Measurements from ENCODE around the gene PDE4B.

Gene PDE4B

DNA sequence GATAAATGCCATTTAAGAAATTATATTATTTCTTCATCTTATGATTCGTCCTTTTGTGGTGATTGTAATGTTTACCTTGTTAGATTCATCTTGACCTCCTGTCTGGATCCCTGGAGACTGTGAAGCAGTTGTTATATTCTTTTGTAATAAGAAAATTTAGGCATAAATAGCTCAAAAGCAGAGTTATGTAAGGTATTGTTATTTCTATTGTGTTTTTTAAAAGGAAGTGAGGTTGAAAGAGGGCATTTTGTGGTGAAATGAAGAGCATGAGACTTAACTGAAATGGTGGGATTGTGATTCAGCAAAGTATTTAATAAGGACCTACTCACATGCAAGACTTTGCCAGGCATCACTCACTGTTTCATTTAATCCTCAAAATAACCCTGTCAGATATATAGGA is 104.0 kb downstream of the PDE4B start:
- Histone ChIP-seq H3K4me2 (ENCODE audit: low read length) (no peak overlapping the region), H3K36me3 (ENCODE audit: control insufficient read depth, insufficient read depth, low read length) (no peaks in the 10 kb centered on the region), H2AFZ (no peak overlapping the region), H3K27ac (no peak overlapping the region), H3K4me3 (ENCODE audit: low read depth, low read length) (no peak overlapping the region), H3K4me1 (no peaks in the 10 kb centered on the region), H3K79me2 (no peaks in the 10 kb centered on the region), H3K9ac (no peak overlapping the region), H3K27me3 (ENCODE audit: control insufficient read depth, insufficient read depth, low read length) (no peaks in the 10 kb centered on the region), H3K9me3 (ENCODE audit: control insufficient read depth, low read length) (no peaks in the 10 kb centered on the region)
- TF ChIP-seq, protein P1, sequence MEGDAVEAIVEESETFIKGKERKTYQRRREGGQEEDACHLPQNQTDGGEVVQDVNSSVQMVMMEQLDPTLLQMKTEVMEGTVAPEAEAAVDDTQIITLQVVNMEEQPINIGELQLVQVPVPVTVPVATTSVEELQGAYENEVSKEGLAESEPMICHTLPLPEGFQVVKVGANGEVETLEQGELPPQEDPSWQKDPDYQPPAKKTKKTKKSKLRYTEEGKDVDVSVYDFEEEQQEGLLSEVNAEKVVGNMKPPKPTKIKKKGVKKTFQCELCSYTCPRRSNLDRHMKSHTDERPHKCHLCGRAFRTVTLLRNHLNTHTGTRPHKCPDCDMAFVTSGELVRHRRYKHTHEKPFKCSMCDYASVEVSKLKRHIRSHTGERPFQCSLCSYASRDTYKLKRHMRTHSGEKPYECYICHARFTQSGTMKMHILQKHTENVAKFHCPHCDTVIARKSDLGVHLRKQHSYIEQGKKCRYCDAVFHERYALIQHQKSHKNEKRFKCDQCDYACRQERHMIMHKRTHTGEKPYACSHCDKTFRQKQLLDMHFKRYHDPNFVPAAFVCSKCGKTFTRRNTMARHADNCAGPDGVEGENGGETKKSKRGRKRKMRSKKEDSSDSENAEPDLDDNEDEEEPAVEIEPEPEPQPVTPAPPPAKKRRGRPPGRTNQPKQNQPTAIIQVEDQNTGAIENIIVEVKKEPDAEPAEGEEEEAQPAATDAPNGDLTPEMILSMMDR (IDR thresholded peaks at IDR 0.05): no peak

DNA sequence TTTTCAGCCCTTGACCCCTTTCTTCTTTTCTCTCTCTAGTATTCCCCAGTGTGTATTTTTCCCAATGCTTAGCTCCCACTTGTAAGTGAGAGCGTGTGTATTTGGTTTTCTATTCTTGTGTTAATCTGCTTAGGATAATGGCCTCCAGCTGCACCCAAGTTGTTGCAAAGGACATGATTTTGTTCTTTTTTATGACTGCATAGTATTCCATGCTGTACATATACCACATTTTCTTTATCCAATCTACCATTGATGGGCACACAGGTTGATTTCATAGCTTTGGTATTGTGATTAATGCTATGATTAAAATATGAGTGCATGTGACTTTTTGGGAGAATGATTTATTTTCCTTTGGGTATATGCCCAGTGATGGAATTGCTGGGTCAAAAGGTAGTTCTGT is 104.8 kb downstream of the PDE4B start:
- TF ChIP-seq, protein P1 (IDR thresholded peaks at IDR 0.05): no peak
- Histone ChIP-seq H3K36me3 (ENCODE audit: control insufficient read depth, insufficient read depth, low read length) (no peaks in the 10 kb centered on the region), H3K27ac (no peak overlapping the region), H3K27me3 (ENCODE audit: control insufficient read depth, insufficient read depth, low read length) (no peaks in the 10 kb centered on the region), H3K4me2 (ENCODE audit: low read length) (no peak overlapping the region), H2AFZ (no peak overlapping the region), H3K9me3 (ENCODE audit: control insufficient read depth, low read length) (no peaks in the 10 kb centered on the region), H3K9ac (no peak overlapping the region), H3K79me2 (no peaks in the 10 kb centered on the region), H3K4me3 (ENCODE audit: low read depth, low read length) (no peak overlapping the region), H3K4me1 (no peaks in the 10 kb centered on the region)

DNA sequence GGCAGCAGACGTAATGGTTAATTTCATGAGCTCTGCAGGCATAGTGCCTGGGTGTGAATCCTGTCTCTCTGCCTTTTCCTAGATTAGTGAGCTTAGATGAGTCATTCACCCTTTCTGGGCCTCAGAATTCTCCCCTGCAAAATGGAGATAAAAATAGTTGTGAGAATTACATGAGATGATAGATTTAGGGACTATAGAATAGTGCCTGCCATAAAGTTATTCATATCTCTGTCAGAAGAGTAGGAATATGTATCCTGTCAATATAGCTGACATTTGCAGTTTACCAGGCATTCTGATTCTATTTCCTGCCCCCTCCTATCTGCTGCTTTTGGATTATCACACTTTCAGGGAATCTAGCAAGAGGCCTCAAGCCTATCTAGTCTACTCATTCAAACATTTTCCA is 112.0 kb downstream of the PDE4B start:
- H3K27ac ChIP-seq: no peak overlapping the region
- no peaks in the 10 kb centered on the region for H3K27me3 ChIP-seq (ENCODE audit: control insufficient read depth, insufficient read depth, low read length)
- no peaks in the 10 kb centered on the region for H3K79me2 ChIP-seq
- H3K9me3 ChIP-seq (ENCODE audit: control insufficient read depth, low read length): no peaks in the 10 kb centered on the region
- H3K4me1 ChIP-seq: no peaks in the 10 kb centered on the region
- TF ChIP-seq, protein P1 (IDR thresholded peaks at IDR 0.05): no peak
- no peak overlapping the region for H2AFZ ChIP-seq
- no peaks in the 10 kb centered on the region for H3K36me3 ChIP-seq (ENCODE audit: control insufficient read depth, insufficient read depth, low read length)
- no peak overlapping the region for H3K4me2 ChIP-seq (ENCODE audit: low read length)
- no peak overlapping the region for H3K9ac ChIP-seq
- no peak overlapping the region for H3K4me3 ChIP-seq (ENCODE audit: low read depth, low read length)

GRCh38 chr1:65910432-65910831 is 117.7 kb downstream of the PDE4B start:
- H3K9me3 ChIP-seq (ENCODE audit: control insufficient read depth, low read length): no peaks in the 10 kb centered on the region
- H3K4me1 ChIP-seq: no peaks in the 10 kb centered on the region
- no peak overlapping the region for H3K4me2 ChIP-seq (ENCODE audit: low read length)
- H3K36me3 ChIP-seq (ENCODE audit: control insufficient read depth, insufficient read depth, low read length): no peaks in the 10 kb centered on the region
- H3K27me3 ChIP-seq (ENCODE audit: control insufficient read depth, insufficient read depth, low read length): no peaks in the 10 kb centered on the region
- TF ChIP-seq, protein P1 (IDR thresholded peaks at IDR 0.05): no peak
- H3K4me3 ChIP-seq (ENCODE audit: low read depth, low read length): no peak overlapping the region
- H2AFZ ChIP-seq: no peak overlapping the region
- no peak overlapping the region for H3K9ac ChIP-seq
- H3K79me2 ChIP-seq: no peaks in the 10 kb centered on the region
- H3K27ac ChIP-seq: no peak overlapping the region

- H3K36me3 ChIP-seq (ENCODE audit: control insufficient read depth, insufficient read depth, low read length): no peaks in the 10 kb centered on the region
- H3K4me1 ChIP-seq: no peaks in the 10 kb centered on the region
- H3K9me3 ChIP-seq (ENCODE audit: control insufficient read depth, low read length): no peaks in the 10 kb centered on the region
- no peak overlapping the region for H2AFZ ChIP-seq
- H3K27ac ChIP-seq: no peak overlapping the region
- no peak overlapping the region for H3K4me2 ChIP-seq (ENCODE audit: low read length)
- no peaks in the 10 kb centered on the region for H3K27me3 ChIP-seq (ENCODE audit: control insufficient read depth, insufficient read depth, low read length)
- TF ChIP-seq, protein P1 (IDR thresholded peaks at IDR 0.05): no peak
- no peak overlapping the region for H3K9ac ChIP-seq
- no peaks in the 10 kb centered on the region for H3K79me2 ChIP-seq
- H3K4me3 ChIP-seq (ENCODE audit: low read depth, low read length): no peak overlapping the region
Observed at GRCh38 chr1:65911679-65912078, 119.0 kb downstream of the PDE4B start.

Measured in parathyroid adenoma (tissue), 2 donors.